ENCODE measurements around the gene CLDN4.

The CLDN4 gene

GRCh38 chr7:73824986-73825385 is 5.8 kb upstream of the CLDN4 start:
- Histone ChIP-seq H3K9me3 (ENCODE audit: control insufficient read depth in 1 of 2, low read length in 2 of 2) (no peaks in the 10 kb centered on the region), H3K27me3 (ENCODE audit: low read depth, low read length) (no peaks in the 10 kb centered on the region), H3K4me3 (ENCODE audit: low read depth in 1 of 2, low read length in 2 of 2) (no peak overlapping the region), H3K27ac (ENCODE audit: low read length) (no peak overlapping the region), H3K4me1 (ENCODE audit: control insufficient read depth in 1 of 2, insufficient read depth in 2 of 2, low read length in 2 of 2) (peaks cover 6 to 7% of the 10 kb centered on the region in 2 donors), H3K36me3 (ENCODE audit: control insufficient read depth in 1 of 2, insufficient read depth in 2 of 2, low read length in 2 of 2) (no peaks in the 10 kb centered on the region)

GRCh38 chr7:73827567-73828106 is 3.2 kb upstream of the CLDN4 start:
- Histone ChIP-seq H3K9me3 (ENCODE audit: control insufficient read depth in 1 of 2, low read length in 2 of 2) (no peaks in the 10 kb centered on the region), H3K36me3 (ENCODE audit: control insufficient read depth in 1 of 2, insufficient read depth in 2 of 2, low read length in 2 of 2) (no peaks in the 10 kb centered on the region), H3K27ac (ENCODE audit: low read length) (peak overlapping the region; percentile 82), H3K4me3 (ENCODE audit: low read depth in 1 of 2, low read length in 2 of 2) (no peak overlapping the region), H3K4me1 (ENCODE audit: control insufficient read depth in 1 of 2, insufficient read depth in 2 of 2, low read length in 2 of 2) (peaks cover 6 to 7% of the 10 kb centered on the region in 2 donors), H3K27me3 (ENCODE audit: low read depth, low read length) (no peaks in the 10 kb centered on the region)

- Histone ChIP-seq H3K4me3 (ENCODE audit: low read depth in 1 of 2, low read length in 2 of 2) (no peak overlapping the region), H3K9me3 (ENCODE audit: control insufficient read depth in 1 of 2, low read length in 2 of 2) (no peaks in the 10 kb centered on the region), H3K27me3 (ENCODE audit: low read depth, low read length) (no peaks in the 10 kb centered on the region), H3K4me1 (ENCODE audit: control insufficient read depth in 1 of 2, insufficient read depth in 2 of 2, low read length in 2 of 2) (peaks cover 6 to 7% of the 10 kb centered on the region in 2 donors), H3K36me3 (ENCODE audit: control insufficient read depth in 1 of 2, insufficient read depth in 2 of 2, low read length in 2 of 2) (no peaks in the 10 kb centered on the region), H3K27ac (ENCODE audit: low read length) (no peak overlapping the region)
Observed at GRCh38 chr7:73828107-73828803, 2.5 kb upstream of the CLDN4 start.

GRCh38 chr7:73828972-73829371 is 1.8 kb upstream of the CLDN4 start:
- H3K4me3 ChIP-seq (ENCODE audit: low read depth in 1 of 2, low read length in 2 of 2), result no peak overlapping the region
- H3K9me3 ChIP-seq (ENCODE audit: control insufficient read depth in 1 of 2, low read length in 2 of 2), result no peaks in the 10 kb centered on the region
- peaks cover 6 to 7% of the 10 kb centered on the region in 2 donors for H3K4me1 ChIP-seq (ENCODE audit: control insufficient read depth in 1 of 2, insufficient read depth in 2 of 2, low read length in 2 of 2)
- peak overlapping the region; percentile 94 for H3K27ac ChIP-seq (ENCODE audit: low read length)
- H3K36me3 ChIP-seq (ENCODE audit: control insufficient read depth in 1 of 2, insufficient read depth in 2 of 2, low read length in 2 of 2), result no peaks in the 10 kb centered on the region
- H3K27me3 ChIP-seq (ENCODE audit: low read depth, low read length), result no peaks in the 10 kb centered on the region

GRCh38 chr7:73829505-73829904 is 1.3 kb upstream of the CLDN4 start:
- H3K4me1 ChIP-seq (ENCODE audit: control insufficient read depth in 1 of 2, insufficient read depth in 2 of 2, low read length in 2 of 2), result peaks cover 6 to 7% of the 10 kb centered on the region in 2 donors
- H3K4me3 ChIP-seq (ENCODE audit: low read depth in 1 of 2, low read length in 2 of 2), result peak overlapping the region in 1 of 2 donors; percentile 21
- H3K9me3 ChIP-seq (ENCODE audit: control insufficient read depth in 1 of 2, low read length in 2 of 2), result no peaks in the 10 kb centered on the region
- no peaks in the 10 kb centered on the region for H3K27me3 ChIP-seq (ENCODE audit: low read depth, low read length)
- no peaks in the 10 kb centered on the region for H3K36me3 ChIP-seq (ENCODE audit: control insufficient read depth in 1 of 2, insufficient read depth in 2 of 2, low read length in 2 of 2)
- peak overlapping the region; percentile 94 for H3K27ac ChIP-seq (ENCODE audit: low read length)

GRCh38 chr7:73829921-73830680 is 695 bp upstream of the CLDN4 start:
- peaks cover 6 to 7% of the 10 kb centered on the region in 2 donors for H3K4me1 ChIP-seq (ENCODE audit: control insufficient read depth in 1 of 2, insufficient read depth in 2 of 2, low read length in 2 of 2)
- no peaks in the 10 kb centered on the region for H3K27me3 ChIP-seq (ENCODE audit: low read depth, low read length)
- peak overlapping the region; percentile 94 for H3K27ac ChIP-seq (ENCODE audit: low read length)
- no peaks in the 10 kb centered on the region for H3K9me3 ChIP-seq (ENCODE audit: control insufficient read depth in 1 of 2, low read length in 2 of 2)
- no peaks in the 10 kb centered on the region for H3K36me3 ChIP-seq (ENCODE audit: control insufficient read depth in 1 of 2, insufficient read depth in 2 of 2, low read length in 2 of 2)
- H3K4me3 ChIP-seq (ENCODE audit: low read depth in 1 of 2, low read length in 2 of 2), result peak overlapping the region in 1 of 2 donors; percentile 21

GRCh38 chr7:73831584-73831833 is 713 bp downstream of the CLDN4 start:
- Histone ChIP-seq H3K27ac (ENCODE audit: low read length) (peak overlapping the region; percentile 84), H3K27me3 (ENCODE audit: low read depth, low read length) (no peaks in the 10 kb centered on the region), H3K36me3 (ENCODE audit: control insufficient read depth in 1 of 2, insufficient read depth in 2 of 2, low read length in 2 of 2) (no peaks in the 10 kb centered on the region), H3K4me1 (ENCODE audit: control insufficient read depth in 1 of 2, insufficient read depth in 2 of 2, low read length in 2 of 2) (peaks cover 6 to 7% of the 10 kb centered on the region in 2 donors), H3K4me3 (ENCODE audit: low read depth in 1 of 2, low read length in 2 of 2) (peak overlapping the region in 1 of 2 donors; percentile 56), H3K9me3 (ENCODE audit: control insufficient read depth in 1 of 2, low read length in 2 of 2) (no peaks in the 10 kb centered on the region)

GRCh38 chr7:73831834-73832651 is 1.2 kb downstream of the CLDN4 start:
- Histone ChIP-seq H3K27me3 (ENCODE audit: low read depth, low read length) (no peaks in the 10 kb centered on the region), H3K4me3 (ENCODE audit: low read depth in 1 of 2, low read length in 2 of 2) (peak overlapping the region in 1 of 2 donors; percentile 56), H3K27ac (ENCODE audit: low read length) (peak overlapping the region; percentile 84)

GRCh38 chr7:73832806-73833205 is 2.0 kb downstream of the CLDN4 start:
- Histone ChIP-seq H3K27me3 (ENCODE audit: low read depth, low read length) (no peaks in the 10 kb centered on the region), H3K36me3 (ENCODE audit: control insufficient read depth in 1 of 2, insufficient read depth in 2 of 2, low read length in 2 of 2) (no peaks in the 10 kb centered on the region), H3K4me1 (ENCODE audit: control insufficient read depth in 1 of 2, insufficient read depth in 2 of 2, low read length in 2 of 2) (peaks cover 0 to under 1% of the 10 kb centered on the region in 2 donors), H3K9me3 (ENCODE audit: control insufficient read depth in 1 of 2, low read length in 2 of 2) (no peaks in the 10 kb centered on the region), H3K27ac (ENCODE audit: low read length) (peak overlapping the region; percentile 51), H3K4me3 (ENCODE audit: low read depth in 1 of 2, low read length in 2 of 2) (no peak overlapping the region)

More at GRCh38 chr7:73831834-73832651, 1.2 kb downstream of the CLDN4 start:
- Histone ChIP-seq H3K9me3 (ENCODE audit: control insufficient read depth in 1 of 2, low read length in 2 of 2) (no peaks in the 10 kb centered on the region), H3K36me3 (ENCODE audit: control insufficient read depth in 1 of 2, insufficient read depth in 2 of 2, low read length in 2 of 2) (no peaks in the 10 kb centered on the region), H3K4me1 (ENCODE audit: control insufficient read depth in 1 of 2, insufficient read depth in 2 of 2, low read length in 2 of 2) (peaks cover 6 to 7% of the 10 kb centered on the region in 2 donors)

GRCh38 chr7:73833251-73833919 is 2.6 kb downstream of the CLDN4 start:
- H3K9me3 ChIP-seq (ENCODE audit: control insufficient read depth in 1 of 2, low read length in 2 of 2), result no peaks in the 10 kb centered on the region
- H3K4me3 ChIP-seq (ENCODE audit: low read depth in 1 of 2, low read length in 2 of 2), result no peak overlapping the region
- H3K4me1 ChIP-seq (ENCODE audit: control insufficient read depth in 1 of 2, insufficient read depth in 2 of 2, low read length in 2 of 2), result no peaks in the 10 kb centered on the region
- H3K27me3 ChIP-seq (ENCODE audit: low read depth, low read length), result no peaks in the 10 kb centered on the region
- peak overlapping the region; percentile 51 for H3K27ac ChIP-seq (ENCODE audit: low read length)
- no peaks in the 10 kb centered on the region for H3K36me3 ChIP-seq (ENCODE audit: control insufficient read depth in 1 of 2, insufficient read depth in 2 of 2, low read length in 2 of 2)
